GM19372 (cell line): Measurements from ENCODE around the gene ESRP2.

ENCODE experiments used
- ATAC-seq: cut with Tn5 transposase; IDR thresholded peaks from one replicate; pipeline ENCODE4 v1.9.1; 2021; ENCODE audit warnings: mild to moderate bottlenecking, low read depth, moderate library complexity; ENCODE audit not compliant: unreplicated experiment

ESRP2 gene

GRCh38 chr16:68235887-68236136 is at the start of gene ESRP2:
Gene ESRP2, minus strand, starts transcription at chr16:68236127. Its CDS starts 82 bp downstream, at chr16:68236045.
- no peak for ATAC-seq

- ATAC-seq, result no peak
Observed at GRCh38 chr16:68285683-68286082, 49.8 kb upstream of the ESRP2 start.

GRCh38 chr16:68284847-68285246 is 48.9 kb upstream of the ESRP2 start:
- ATAC-seq, result peak; percentile 53

- no peak for ATAC-seq
Observed at GRCh38 chr16:68283801-68284598, 48.1 kb upstream of the ESRP2 start.

- ATAC-seq, result no peak
Observed at GRCh38 chr16:68283346-68283745, 47.4 kb upstream of the ESRP2 start.

GRCh38 chr16:68282064-68282452 is 46.1 kb upstream of the ESRP2 start:
- no peak for ATAC-seq

GRCh38 chr16:68281368-68282063 is 45.6 kb upstream of the ESRP2 start:
- ATAC-seq, result no peak

GRCh38 chr16:68279726-68280558 is 44.0 kb upstream of the ESRP2 start:
- ATAC-seq, result no peak

GRCh38 chr16:68276223-68276622 is 40.3 kb upstream of the ESRP2 start:
- no peak for ATAC-seq

GRCh38 chr16:68275611-68276191 is 39.8 kb upstream of the ESRP2 start:
- peak; percentile 68 for ATAC-seq

- no peak for ATAC-seq
Observed at GRCh38 chr16:68274441-68274840, 38.5 kb upstream of the ESRP2 start.

- ATAC-seq, result no peak
Observed at GRCh38 chr16:68273896-68274295, 38.0 kb upstream of the ESRP2 start.

GRCh38 chr16:68273459-68273858 is 37.5 kb upstream of the ESRP2 start:
- no peak for ATAC-seq

GRCh38 chr16:68272507-68273209 is 36.7 kb upstream of the ESRP2 start:
- no peak for ATAC-seq

GRCh38 chr16:68270353-68270752 is 34.4 kb upstream of the ESRP2 start:
- no peak for ATAC-seq

GRCh38 chr16:68269793-68270192 is 33.9 kb upstream of the ESRP2 start:
- ATAC-seq, result no peak

- no peak for ATAC-seq
Observed at GRCh38 chr16:68267612-68268405, 31.9 kb upstream of the ESRP2 start.

- ATAC-seq, result peak; percentile 6
Observed at GRCh38 chr16:68265078-68265920, 29.4 kb upstream of the ESRP2 start.
